ENCODE results near the gene PODN.

Gene PODN

DNA sequence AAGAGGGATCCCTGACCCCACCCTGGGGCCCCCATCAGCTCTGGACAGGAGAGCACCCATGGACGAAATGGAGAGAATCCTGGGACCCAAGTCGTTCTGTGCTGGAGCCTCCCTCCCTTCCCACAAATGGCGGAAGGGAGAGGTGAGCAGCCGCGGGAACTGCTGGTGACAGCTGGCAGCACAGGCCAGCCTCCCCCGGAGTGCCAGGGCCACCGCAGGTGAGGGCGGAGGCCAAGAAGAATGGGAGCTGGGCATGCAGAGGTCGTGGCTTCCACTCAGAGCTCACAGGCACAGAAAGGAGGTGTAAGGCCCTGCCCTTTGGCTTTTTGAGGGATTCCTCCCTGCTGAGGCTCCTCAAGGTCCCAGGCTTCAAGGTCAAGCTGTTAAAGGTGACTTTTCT lies 55.8 kb downstream of the PODN start:
- TF ChIP-seq, protein P1, sequence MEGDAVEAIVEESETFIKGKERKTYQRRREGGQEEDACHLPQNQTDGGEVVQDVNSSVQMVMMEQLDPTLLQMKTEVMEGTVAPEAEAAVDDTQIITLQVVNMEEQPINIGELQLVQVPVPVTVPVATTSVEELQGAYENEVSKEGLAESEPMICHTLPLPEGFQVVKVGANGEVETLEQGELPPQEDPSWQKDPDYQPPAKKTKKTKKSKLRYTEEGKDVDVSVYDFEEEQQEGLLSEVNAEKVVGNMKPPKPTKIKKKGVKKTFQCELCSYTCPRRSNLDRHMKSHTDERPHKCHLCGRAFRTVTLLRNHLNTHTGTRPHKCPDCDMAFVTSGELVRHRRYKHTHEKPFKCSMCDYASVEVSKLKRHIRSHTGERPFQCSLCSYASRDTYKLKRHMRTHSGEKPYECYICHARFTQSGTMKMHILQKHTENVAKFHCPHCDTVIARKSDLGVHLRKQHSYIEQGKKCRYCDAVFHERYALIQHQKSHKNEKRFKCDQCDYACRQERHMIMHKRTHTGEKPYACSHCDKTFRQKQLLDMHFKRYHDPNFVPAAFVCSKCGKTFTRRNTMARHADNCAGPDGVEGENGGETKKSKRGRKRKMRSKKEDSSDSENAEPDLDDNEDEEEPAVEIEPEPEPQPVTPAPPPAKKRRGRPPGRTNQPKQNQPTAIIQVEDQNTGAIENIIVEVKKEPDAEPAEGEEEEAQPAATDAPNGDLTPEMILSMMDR (IDR thresholded peaks at IDR 0.05; ENCODE audit: control insufficient read depth, extremely low read depth, insufficient read depth): no peak

DNA sequence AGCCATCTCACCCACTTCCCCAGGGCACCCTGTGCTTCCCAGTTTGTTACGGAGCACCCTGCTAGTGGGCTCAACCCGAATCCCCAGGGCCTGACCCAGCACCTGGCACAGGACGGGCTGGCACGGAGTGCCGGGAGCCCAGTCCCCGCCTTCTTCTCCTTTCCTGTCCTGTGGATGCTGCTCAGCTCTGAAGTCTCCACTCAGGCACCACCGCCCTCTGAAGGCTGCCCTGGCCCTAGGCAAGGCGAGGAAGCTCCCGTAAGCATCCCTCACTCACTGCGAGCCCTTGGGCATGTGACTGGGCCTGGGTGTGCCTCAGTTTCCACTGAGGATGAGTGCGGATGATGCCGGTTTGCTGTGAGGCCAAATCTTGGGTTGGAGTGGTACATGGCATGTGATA lies 58.6 kb downstream of the PODN start:
- DNase-seq (ENCODE audit: low read depth): no peak
- TF ChIP-seq, protein P1 (IDR thresholded peaks at IDR 0.05; ENCODE audit: control insufficient read depth, extremely low read depth, insufficient read depth): no peak
- H3K4me3 ChIP-seq (ENCODE audit: low read depth, low read length): no peak overlapping the region

More for the DNA sequence above, 55.8 kb downstream of the PODN start:
- no peak overlapping the region for H3K4me3 ChIP-seq (ENCODE audit: low read depth, low read length)
- no peak for DNase-seq (ENCODE audit: low read depth)

DNA sequence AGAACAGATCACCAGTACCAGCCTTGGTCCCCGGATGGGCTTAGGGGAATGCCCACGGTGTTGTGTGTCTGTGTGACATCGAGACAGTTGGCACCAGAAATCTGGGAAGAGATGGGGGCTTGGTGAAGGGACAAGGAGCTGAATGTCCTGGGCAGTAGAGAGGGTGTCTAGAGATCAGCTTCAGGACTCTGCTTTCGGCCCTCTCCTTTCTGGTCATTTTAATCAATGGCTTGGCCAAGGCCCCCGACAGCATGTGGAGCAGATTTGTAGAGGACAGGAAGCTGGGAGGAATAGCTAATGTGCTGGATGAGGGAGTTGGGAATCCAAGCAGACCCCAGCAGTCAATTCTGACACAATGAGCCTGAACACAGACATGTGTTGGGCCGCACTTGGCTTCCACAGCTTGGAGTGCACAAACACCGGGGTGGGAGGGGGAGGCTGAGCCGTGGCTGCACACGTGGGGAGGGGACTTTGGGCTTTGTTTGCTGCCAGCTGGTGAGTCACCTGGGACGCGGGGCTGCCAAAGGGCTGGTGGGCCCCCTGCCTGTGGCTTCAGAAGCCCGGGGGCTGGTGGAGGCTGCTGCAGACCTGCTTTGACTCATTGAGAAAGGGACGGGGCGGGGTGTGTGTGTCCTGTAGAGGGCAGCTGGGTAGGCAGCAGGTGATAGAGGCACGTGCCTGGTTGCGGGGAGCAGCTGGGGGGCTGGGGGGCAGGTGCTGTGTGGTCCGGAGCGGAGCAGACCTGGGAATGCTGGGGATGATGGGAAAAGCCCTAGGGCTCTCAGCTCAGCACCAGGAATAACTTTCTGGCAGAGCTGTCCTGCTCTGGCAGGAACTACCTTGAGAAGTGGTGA lies 59.5 kb downstream of the PODN start:
- no peak for DNase-seq (ENCODE audit: low read depth)
- TF ChIP-seq, protein P1 (IDR thresholded peaks at IDR 0.05; ENCODE audit: control insufficient read depth, extremely low read depth, insufficient read depth): no peak
- no peak overlapping the region for H3K4me3 ChIP-seq (ENCODE audit: low read depth, low read length)

DNA sequence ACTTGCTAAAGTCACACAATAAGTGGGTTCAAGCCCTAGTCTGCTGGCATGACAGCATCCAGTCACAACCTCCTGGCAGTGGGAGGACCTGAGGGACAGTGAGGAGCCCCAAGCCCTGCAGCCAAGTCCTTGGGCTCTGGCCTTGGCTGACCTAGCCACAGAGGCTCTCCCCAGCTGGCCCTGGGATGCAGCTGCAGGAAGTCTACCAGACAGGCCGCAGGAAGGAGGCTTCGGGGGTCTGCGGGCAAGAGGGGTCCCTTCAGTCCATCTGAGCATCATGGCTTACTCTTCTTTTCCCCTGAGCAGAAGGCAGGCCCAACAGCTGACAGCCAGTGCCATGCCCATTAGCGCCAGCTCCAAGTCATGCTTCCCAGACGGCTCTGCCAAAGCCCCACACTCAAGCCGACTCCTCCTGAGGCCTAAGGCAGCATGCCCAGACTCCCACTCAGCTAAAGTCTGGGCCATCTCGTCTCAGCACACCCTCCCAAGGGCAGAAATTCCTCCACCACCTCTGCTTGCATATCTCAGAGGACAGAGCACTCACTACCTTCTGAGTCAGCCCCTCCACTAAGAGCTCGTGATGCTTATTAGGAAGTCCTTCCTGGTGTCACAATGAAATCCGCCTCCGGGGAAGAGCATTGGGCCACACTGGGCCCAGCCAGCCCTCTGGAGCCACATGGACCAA lies 60.3 kb downstream of the PODN start:
- H3K4me3 ChIP-seq (ENCODE audit: low read depth, low read length): no peak overlapping the region
- TF ChIP-seq, protein P1 (IDR thresholded peaks at IDR 0.05; ENCODE audit: control insufficient read depth, extremely low read depth, insufficient read depth): no peak
- no peak for DNase-seq (ENCODE audit: low read depth)

DNA sequence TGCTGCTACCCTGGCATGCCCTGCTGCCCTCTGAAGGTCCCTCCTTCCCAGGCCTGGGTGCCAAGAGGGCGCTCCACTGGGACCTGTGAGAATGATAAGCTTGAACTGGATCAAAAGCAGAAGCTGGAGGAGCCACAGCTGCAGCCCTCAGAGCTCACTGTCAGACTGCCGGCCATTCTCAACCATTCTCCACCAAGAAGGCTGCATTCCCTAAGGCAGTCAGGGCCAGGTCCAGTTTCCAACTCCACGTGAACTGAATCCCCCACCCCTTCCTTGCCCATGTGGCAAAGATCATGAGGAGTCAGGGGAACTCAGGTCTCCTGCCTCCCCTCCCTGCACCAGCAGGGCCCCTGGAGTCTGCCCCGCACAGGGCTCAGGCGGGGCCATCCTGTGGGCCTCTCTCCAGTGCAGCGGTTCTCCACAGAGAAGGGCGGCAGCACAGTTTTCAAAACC lies 61.0 kb downstream of the PODN start:
- TF ChIP-seq, protein P1 (IDR thresholded peaks at IDR 0.05; ENCODE audit: control insufficient read depth, extremely low read depth, insufficient read depth): no peak
- DNase-seq (ENCODE audit: low read depth): no peak
- H3K4me3 ChIP-seq (ENCODE audit: low read depth, low read length): no peak overlapping the region

DNA sequence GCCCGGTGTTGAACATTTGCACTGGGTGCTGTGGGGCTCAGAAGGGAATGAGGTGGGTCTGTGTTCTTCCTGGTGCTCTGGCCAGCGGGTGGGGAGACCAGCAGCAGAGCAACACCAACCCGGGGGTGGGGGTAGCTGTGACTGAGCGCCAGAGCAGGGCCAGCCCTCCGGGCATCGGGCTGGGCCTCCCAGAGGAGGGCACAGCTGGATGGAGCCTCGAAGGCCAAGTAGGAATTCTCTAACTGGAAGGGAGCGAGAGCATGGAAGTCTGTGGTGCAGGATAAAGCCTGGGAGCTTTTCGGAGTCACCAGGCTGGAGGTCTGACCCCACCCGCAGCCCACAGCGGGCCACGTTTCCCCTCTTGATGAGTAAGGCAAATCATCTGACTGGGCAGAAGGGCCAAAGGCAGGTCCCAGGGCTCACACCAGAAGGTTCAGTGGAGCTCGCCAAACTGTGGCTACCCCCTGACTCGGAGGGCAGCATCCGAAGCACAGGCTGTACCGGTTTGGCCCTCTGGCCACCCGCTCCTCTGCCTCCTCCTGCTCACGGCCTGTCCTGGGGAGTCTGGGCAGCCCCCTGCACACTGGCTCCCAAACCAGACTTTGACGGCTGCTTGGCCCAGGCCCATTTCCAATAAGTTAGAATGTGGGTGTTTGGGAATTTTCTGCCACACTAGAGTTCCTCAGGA lies 61.6 kb downstream of the PODN start:
- TF ChIP-seq, protein P1 (IDR thresholded peaks at IDR 0.05; ENCODE audit: control insufficient read depth, extremely low read depth, insufficient read depth): no peak
- no peak for DNase-seq (ENCODE audit: low read depth)
- no peak overlapping the region for H3K4me3 ChIP-seq (ENCODE audit: low read depth, low read length)

Data from LNCaP clone FGC (cell line).